Fibroblast of skin of left quadriceps (primary cell): ENCODE data around the gene ETS2.

Experiments used
- DNase-seq, 2 experiments: peaks; one replicate each; pipeline ENCODE4 v3.0.0-alpha.2; 2013; ENCODE audit warnings: low read depth in 2 of 2

ETS2 gene

GRCh38 chr21:38805328-38806152, at the start of gene ETS2:
Gene ETS2, plus strand, starts transcription at chr21:38805929. Its CDS starts 4,106 bp downstream, at chr21:38810035.
- DNase-seq: peak; percentile 81 to 86

GRCh38 chr21:38756746-38757145, 49.0 kb upstream of the ETS2 start:
- peak; percentile 69 to 72 for DNase-seq

GRCh38 chr21:38758501-38759214, 47.1 kb upstream of the ETS2 start:
- DNase-seq: no peak

DNA sequence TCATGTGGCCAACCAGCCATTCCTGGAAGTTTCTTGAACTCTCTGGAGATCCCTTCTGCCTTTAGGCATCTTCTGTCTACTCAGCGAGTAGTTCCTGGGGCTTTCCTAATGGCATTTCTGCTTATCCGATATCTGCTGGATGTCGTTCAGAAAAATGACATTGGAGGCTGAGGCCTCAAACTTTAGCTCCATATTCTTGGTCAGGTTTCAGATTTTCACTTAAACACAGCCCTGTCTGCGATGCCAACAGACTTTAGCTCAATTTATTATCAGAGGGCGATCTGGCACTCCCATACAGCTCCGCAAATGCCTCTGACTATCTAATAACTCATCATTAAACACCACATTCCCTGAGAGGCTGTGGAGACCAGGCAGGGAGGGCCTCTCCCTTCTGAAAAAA, 46.3 kb upstream of the ETS2 start:
- DNase-seq: no peak

DNA sequence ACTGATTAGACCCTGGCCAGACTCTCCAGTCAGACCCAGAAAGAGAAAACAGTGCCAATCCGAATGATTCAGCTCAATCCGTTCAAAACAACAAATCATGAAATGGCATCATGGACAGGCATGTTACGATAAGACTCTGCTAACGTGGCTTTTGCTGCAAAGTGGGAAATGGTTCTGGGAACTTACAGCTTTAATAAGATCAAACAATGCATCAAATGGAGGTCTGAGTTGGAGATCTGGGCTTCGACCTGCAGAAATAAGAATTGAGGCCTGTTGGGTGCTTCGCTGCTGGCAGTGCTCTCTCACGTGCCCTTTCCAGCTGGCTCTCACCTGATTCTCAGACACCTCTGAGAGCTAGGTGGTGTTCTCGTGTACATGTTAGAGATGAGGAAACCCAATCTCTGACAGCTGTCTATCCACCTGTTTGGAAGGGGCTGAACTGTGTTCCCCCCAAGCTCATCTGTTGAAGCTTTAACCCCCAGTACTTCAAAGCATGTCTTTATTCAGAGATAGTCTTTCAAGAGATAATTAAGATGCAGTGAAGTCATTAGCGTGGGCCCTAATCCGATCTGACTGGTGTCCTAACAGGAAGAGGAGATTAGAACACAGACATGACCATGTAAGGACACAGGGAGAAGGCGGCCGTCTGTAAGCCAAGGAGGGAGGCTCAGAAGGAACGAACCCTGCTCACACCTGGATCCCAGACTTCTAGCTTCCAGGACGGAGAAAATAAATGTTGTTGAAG, 45.5 kb upstream of the ETS2 start:
- no peak for DNase-seq

GRCh38 chr21:38760762-38761155, 45.0 kb upstream of the ETS2 start:
- no peak for DNase-seq

DNA sequence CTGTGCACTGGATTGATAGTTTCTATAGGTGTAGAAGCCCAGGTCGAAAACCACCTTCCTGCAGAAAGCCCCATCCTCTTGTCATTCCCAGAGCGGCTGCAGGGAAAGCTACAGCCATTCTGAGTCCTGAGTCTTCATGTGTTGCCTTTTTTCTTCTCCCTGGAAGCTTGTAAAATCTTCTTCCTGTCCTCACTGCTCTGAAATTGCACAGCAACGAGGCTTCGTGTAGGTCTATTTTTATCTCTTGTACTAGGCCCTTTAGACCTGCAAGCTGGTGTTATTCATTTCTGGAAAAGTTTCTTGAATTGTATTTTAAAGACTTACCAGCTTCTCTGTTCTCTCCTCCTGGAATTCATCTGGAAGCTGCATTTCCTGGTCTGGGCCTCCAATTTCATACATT, 44.2 kb upstream of the ETS2 start:
- DNase-seq: no peak

DNA sequence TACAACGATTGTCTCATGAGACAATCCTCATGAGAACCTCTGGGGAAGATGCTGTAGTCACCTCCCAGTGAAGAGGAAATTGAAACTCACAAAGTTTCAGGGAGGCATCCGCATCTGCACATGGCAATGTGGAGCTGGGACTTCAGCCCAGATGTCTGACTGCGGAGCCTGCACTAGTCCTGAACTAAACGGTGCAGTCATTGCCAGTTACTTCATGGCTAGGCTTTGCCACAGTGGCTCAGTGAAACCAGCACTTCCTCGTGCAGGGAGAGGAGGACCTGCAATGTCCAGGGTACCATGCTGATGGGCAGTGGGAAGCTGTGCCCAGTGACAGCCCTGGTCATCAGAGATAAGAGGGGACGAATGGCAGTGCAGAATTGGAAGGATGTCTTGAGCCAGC, 40.7 kb upstream of the ETS2 start:
- no peak for DNase-seq

GRCh38 chr21:38766987-38767722, 38.6 kb upstream of the ETS2 start:
- no peak for DNase-seq

- DNase-seq: peak; percentile 62 to 66
Measured at GRCh38 chr21:38768471-38769063, 37.2 kb upstream of the ETS2 start.

GRCh38 chr21:38769191-38769780, 36.4 kb upstream of the ETS2 start:
- DNase-seq: peak in 1 of 2 experiments; percentile 24

GRCh38 chr21:38770660-38771059, 35.1 kb upstream of the ETS2 start:
- no peak for DNase-seq

DNA sequence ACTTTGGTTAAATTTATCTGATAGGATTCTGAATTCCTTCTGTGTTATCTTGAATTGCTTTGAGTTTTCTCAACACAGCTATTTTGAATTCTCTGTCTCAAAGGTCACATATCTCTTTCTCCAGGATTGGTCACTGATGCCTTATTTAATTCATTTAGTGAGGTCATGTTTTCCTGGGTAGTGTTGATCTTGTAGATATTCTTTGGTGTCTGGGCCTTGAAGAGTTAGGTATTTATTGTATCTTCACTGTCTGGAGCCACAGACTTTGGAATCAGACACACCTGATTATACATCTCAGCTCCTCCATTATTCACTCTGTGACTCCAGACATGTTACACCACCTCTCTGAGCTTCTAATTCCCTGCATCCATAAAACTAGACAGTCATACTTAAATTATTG, 34.2 kb upstream of the ETS2 start:
- no peak for DNase-seq

GRCh38 chr21:38772646-38773045, 33.1 kb upstream of the ETS2 start:
- no peak for DNase-seq

DNA sequence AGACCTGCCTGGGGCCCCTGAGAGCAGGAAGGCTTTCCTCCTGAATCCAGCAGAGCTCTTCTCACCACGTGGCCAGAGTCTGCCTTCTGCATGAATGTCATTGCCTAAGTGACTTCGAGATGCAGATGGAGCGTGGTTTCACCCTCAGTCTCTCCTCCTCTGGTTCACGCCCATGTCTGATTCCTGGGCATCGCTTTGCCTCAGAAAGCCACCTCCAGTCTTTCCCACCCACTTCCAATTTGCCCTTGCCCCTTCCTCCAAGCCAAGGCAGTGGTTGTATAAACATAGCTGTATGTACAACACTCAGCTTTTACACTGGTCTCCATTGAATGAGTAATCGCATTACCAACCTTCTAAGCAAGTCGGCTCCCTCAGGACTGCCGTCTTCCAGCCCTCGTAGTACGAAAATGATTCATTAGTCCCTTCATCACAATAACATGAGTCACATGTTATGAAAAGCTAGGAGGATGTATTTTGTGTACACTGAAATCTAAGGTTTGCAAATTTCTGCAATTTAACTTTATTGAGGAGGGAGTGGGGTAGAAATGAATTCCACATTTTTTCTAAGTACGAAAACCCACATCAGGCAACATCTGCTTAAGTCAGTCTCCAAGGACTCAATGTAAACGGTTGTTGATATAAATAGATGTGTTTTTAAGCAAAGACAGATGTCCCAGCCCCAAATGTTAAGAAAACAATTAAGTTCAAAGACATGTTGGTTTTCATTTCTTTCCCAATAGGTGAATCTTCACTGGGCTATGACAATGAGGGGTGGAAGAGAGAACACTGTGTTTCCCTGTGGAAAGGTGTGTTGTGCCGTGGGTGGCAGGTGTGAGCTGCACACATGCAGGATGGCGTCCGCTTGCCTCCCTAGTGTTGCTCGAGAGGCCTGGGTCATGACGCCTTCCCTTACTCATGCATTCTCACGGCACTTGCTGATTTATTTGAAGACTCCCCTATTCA, 32.3 kb upstream of the ETS2 start:
- peak; percentile 95 to 97 for DNase-seq

- no peak for DNase-seq
Measured at GRCh38 chr21:38774152-38774551, 31.6 kb upstream of the ETS2 start.

- DNase-seq: no peak
Measured at GRCh38 chr21:38774586-38775285, 31.0 kb upstream of the ETS2 start.

GRCh38 chr21:38775733-38776132, 30.0 kb upstream of the ETS2 start:
- no peak for DNase-seq

GRCh38 chr21:38777015-38777414, 28.7 kb upstream of the ETS2 start:
- DNase-seq: no peak
